T-helper 17 cell (primary cell): ENCODE data around the gene RAB31. TPM values are rescaled to one million over a fixed set of nuclear protein-coding genes. Genes with fewer than 3 reads are reported as not detected.

Experiments used
- ATAC-seq: fragments of 150-1000 bp; cut with Tn5 transposase; 2 replicates; pipeline ENCODE4 v1.10.0; 2021; ENCODE audit warnings: mild to moderate bottlenecking, moderate library complexity
- DNase-seq, 3 donors: peaks; one replicate each; pipeline versions ENCODE4 v3.0.0 to v3.0.0-alpha.2; 2020 to 2021
- H3K9me3 ChIP-seq: one replicate; pipeline ENCODE4 v1.7.0; 2013; ENCODE audit warnings: low read length, mild to moderate bottlenecking; ENCODE audit not compliant: control insufficient read depth, poor library complexity, severe bottlenecking
- H3K27ac Mint-ChIP-seq: one replicate; pipeline ENCODE4 v1.8.0; 2022; ENCODE audit warnings: mild to moderate bottlenecking, moderate library complexity, mixed read lengths
- H3K27me3 Mint-ChIP-seq: one replicate; pipeline ENCODE4 v1.8.0; 2022; ENCODE audit warnings: mixed read lengths
- H3K36me3 Mint-ChIP-seq: one replicate; pipeline ENCODE4 v1.8.0; 2022; ENCODE audit warnings: low read depth, mixed read lengths
- H3K4me1 Mint-ChIP-seq: one replicate; pipeline ENCODE4 v1.8.0; 2022; ENCODE audit warnings: mild to moderate bottlenecking, mixed read lengths
- H3K4me3 Mint-ChIP-seq: one replicate; pipeline ENCODE4 v1.8.0; 2022; ENCODE audit warnings: mild to moderate bottlenecking, moderate library complexity, mixed read lengths
- total RNA-seq, 4 donors: library from RNA in 2 of 4; stranded (reverse) in 2 of 4; gene quantifications; one replicate each; pipeline ENCODE4 v1.2.3 and lab custom pipeline; 2022 to 2026

Gene RAB31
- total RNA-seq, 2 donors from 2014 or later: 2.9 to 15.6 TPM

DNA sequence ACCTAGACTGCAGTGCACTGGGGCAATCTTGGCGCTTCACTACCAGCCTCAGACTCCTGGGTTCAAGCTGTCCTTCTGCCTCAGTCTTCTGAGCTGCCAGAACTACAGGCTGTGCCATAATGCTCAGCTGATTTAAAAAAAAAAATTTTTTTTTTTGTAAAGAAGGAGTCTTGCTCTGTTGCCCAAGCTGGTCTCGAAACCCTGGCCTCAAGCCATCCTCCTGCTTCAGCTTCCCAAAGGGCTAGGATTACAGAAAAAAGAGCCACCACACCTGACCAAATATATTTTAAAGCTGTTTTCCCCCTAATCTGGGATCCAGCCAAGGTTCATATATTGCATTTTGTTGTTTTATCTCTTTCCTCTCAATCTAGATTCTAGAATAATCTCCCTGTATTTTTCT is 82.2 kb downstream of the RAB31 start:
- Mint-ChIP-seq H3K4me3 (no peak overlapping the region), H3K4me1 (no peaks in the 10 kb centered on the region), H3K27me3 (peaks cover 17% of the 10 kb centered on the region), H3K36me3 (no peaks in the 10 kb centered on the region), H3K27ac (no peak overlapping the region)
- no peak for ATAC-seq
- H3K9me3 ChIP-seq: no peaks in the 10 kb centered on the region
- DNase-seq: no peak

DNA sequence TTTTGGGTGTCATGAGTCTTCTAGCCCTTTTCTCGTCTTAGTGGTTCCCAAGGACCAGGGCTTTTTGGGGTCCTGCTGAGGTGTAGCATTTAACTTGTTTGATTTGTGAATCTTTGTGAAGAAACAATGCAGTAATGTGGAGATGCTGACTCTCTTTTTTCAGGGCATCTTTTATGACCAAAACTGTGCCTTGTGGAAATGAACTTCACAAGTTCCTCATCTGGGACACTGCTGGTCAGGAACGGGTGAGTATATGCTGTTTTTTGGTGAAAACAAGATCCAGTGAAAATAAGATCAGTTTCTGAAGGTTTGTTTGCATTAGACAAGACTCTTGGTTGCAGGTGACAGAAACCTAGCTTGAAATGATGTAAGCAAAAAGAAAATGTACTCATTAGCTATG is 83.9 kb downstream of the RAB31 start:
- Mint-ChIP-seq H3K36me3 (no peaks in the 10 kb centered on the region), H3K4me1 (no peaks in the 10 kb centered on the region), H3K27me3 (peaks cover 11% of the 10 kb centered on the region), H3K27ac (no peak overlapping the region), H3K4me3 (no peak overlapping the region)
- ATAC-seq: no peak
- DNase-seq: no peak
- no peaks in the 10 kb centered on the region for H3K9me3 ChIP-seq

DNA sequence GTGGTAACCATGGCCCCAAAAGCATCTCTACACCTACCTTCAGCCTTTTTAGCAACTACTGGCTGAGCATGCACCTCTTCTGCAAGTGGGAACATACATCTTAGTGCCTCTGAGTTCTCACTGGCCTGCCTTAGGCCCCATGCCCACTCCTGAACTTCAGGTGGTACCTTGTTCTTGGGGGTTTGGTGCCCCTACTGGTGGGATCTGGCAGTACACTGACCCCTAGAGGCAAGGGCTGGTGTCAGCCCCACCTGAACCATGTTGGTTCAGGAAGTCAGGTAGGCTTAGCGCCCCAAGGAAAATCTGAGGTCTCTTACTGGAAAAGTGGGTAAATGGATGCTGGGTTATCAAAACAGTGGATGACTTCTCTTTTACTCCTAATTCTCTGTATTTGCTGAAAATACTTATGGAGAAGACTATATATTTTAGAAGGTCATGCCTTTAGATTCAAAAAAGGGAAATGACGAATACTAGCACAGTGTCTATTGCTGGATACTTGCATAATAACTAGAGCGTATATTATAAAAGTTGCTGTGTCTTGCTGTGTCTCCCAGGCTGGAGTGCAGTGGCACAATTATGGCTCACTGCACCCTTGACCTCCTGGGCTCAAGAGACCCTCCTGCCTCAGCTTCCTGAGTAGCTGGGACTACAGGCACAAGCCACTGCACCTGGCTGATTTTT is 84.6 kb downstream of the RAB31 start:
- ATAC-seq (no peak), DNase-seq (no peak)
- no peaks in the 10 kb centered on the region for H3K9me3 ChIP-seq
- Mint-ChIP-seq H3K4me1 (no peaks in the 10 kb centered on the region), H3K36me3 (no peaks in the 10 kb centered on the region), H3K27me3 (peaks cover 12% of the 10 kb centered on the region), H3K4me3 (no peak overlapping the region), H3K27ac (no peak overlapping the region)

DNA sequence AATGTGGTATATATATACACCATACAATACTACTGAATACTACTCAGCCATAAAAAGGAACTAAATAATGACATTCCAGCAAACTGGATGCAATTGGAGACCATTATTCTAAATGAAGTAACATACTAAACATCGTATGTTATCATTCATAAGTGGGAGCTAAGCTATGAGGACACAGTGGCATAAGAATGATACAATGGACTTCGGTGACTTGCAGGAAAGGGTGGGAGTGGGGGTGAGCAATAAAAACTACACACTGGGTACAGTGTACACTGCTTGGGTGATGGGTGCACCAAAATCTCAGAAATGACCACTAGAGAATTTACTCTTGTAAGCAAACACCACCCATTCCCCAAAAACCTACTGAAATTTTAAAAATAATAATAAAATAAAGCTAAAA is 87.9 kb downstream of the RAB31 start:
- DNase-seq: no peak
- no peaks in the 10 kb centered on the region for H3K9me3 ChIP-seq
- peaks cover 24% of the 10 kb centered on the region for H3K27me3 Mint-ChIP-seq
- H3K4me1 Mint-ChIP-seq: no peaks in the 10 kb centered on the region
- no peak for ATAC-seq
- no peaks in the 10 kb centered on the region for H3K36me3 Mint-ChIP-seq
- no peak overlapping the region for H3K27ac Mint-ChIP-seq
- no peak overlapping the region for H3K4me3 Mint-ChIP-seq

DNA sequence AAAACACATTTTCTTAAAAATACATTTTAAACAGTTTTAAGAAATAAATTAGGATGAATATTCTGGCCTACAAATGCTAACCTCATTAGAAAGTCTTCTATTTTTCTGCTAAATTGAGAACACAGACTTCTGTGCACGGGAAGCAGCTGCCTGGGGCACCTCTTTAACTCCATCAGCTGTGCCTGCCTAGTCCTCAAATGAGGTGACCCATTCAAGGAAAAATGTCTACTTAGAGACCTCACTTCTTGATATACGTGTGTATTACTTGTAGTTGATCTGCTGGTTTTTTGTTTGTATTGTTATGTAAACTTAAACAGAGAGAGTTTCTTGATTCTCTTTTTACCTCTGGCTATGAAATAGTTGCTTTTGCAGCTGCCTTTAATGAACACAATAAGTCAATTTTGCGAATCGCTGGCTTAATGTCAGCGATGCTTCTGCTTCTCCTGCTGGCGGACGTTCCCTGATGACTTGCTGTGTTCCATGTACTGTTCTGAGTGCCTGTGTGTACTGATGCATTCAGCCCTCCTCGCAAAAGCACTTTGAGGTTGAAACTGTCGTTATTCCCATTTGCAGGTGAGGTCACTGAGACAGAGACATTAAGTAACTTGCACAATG is 88.9 kb downstream of the RAB31 start:
- H3K9me3 ChIP-seq: no peaks in the 10 kb centered on the region
- H3K4me3 Mint-ChIP-seq: no peak overlapping the region
- peaks cover 26% of the 10 kb centered on the region for H3K27me3 Mint-ChIP-seq
- H3K27ac Mint-ChIP-seq: no peak overlapping the region
- ATAC-seq: no peak
- no peaks in the 10 kb centered on the region for H3K36me3 Mint-ChIP-seq
- no peaks in the 10 kb centered on the region for H3K4me1 Mint-ChIP-seq
- no peak for DNase-seq

DNA sequence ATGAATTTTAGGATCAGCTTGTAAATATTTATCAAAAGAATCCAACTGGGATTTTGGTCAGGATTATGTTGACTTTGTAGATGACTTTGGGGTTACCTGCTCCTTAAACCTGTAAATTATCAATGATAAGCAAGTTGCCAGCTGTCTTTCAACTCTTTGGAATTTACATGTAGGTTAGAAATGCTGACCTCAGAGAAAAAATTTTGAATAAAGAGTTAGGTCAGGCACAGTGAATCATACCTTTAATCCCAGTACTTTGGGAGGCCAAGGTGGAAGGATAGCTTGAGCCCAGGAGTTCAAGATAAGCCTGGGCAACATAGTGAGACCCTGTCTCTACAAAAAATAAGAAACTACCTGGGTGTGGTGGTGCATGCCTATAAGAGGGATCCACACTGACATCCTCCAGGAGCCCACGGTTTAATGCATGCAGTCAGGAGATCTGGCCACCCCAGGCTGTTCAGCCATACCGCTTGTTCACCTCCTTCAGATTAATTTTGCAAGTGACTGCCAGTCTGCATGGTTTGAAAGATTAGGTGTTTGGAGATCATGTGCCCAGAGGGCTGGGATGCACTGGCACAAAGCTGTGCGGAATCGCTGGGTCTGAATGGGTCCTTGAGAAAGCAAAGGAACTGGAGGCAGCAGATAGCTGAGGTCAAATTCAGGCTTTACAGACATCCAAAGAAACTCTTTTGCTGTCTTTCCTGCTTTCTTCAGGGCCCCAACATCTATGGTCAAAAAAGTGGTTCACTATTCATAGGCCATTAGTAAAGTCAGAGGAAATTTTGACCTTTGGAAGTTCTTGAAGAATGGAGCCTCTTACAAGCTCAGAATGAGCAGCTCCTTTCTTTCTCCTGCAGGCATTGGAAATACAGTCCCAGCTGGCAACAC is 94.3 kb downstream of the RAB31 start:
- Mint-ChIP-seq H3K36me3 (peaks cover 3% of the 10 kb centered on the region), H3K4me3 (no peak overlapping the region), H3K27ac (no peak overlapping the region), H3K27me3 (peaks cover 58% of the 10 kb centered on the region), H3K4me1 (no peaks in the 10 kb centered on the region)
- ATAC-seq (no peak), DNase-seq (no peak)
- no peaks in the 10 kb centered on the region for H3K9me3 ChIP-seq

DNA sequence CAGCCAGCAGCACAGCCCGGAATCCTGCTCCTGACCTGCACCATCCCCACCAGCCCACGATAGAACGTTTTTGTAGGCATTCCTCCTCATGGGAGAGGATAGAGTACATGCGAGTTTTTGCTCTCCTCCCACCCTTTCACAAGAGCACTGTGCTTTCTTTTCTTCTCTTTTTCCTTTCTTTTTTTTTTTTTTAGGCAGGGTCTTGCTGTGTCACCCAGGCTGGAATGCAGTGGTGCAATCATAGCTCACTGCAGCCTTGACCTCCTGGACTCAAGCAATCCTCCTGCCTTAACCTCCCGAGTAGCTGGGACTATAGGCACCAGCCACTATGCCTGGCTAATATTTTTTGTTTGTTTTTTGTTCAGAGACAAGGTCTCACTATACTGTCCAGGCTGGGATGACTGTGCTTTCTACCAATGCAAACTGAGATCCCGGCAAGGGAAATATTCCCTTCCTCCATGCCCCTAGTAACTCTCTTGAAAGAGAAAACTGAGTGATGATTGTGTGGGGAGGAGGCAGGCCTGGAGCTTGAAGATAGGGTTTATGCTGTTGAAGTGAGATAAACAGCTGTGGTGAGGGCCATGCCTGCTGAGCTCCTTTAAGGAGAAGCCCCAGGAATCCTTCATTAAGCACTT is 95.1 kb downstream of the RAB31 start:
- DNase-seq (no peak), ATAC-seq (no peak)
- Mint-ChIP-seq H3K36me3 (peaks cover 3% of the 10 kb centered on the region), H3K27ac (no peak overlapping the region), H3K27me3 (peaks cover 53% of the 10 kb centered on the region), H3K4me3 (no peak overlapping the region), H3K4me1 (no peaks in the 10 kb centered on the region)
- H3K9me3 ChIP-seq: no peaks in the 10 kb centered on the region

DNA sequence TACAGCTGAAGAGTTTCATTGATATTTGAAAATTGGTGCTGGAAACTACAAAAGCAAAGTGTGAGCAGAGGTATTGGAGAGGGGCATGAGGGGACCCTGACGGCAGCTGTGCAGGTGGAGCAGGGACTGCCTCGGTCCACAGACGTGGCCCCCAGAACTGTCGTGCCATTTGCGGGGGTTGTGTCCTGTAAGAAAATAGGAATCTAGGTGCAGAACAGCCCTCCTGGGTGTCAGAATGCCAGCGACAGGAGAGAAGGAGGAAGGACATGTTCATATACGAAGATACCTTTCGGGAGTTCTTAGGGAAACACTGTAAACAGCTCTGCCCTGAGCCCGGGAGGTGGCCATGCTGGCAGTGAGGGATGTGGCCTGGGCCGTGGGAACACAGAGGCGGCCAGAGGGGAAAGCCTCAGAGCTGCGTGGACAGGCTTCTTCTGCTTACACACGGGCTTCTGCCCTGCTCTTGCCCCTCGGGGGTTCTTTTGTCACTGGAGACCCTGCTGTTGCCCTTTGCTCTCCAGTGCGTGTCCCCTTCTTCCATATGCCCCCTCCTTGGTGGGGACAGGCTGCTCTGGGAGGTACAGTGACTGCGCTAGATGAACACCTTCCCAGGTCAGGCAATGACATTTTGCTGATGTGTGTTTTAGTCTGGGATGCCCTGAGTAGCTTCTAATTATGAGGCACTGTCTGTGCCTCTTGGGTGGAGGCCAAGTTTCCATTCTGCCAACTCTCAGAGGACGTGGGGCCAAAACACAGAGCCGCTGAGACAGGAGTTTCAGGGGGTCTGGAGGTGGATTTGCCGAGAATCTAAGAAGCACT is 95.8 kb downstream of the RAB31 start:
- H3K4me1 Mint-ChIP-seq: no peaks in the 10 kb centered on the region
- H3K36me3 Mint-ChIP-seq: peaks cover 3% of the 10 kb centered on the region
- H3K27ac Mint-ChIP-seq: no peak overlapping the region
- peaks cover 53% of the 10 kb centered on the region for H3K27me3 Mint-ChIP-seq
- ATAC-seq: no peak
- H3K9me3 ChIP-seq: no peaks in the 10 kb centered on the region
- no peak overlapping the region for H3K4me3 Mint-ChIP-seq
- no peak for DNase-seq

DNA sequence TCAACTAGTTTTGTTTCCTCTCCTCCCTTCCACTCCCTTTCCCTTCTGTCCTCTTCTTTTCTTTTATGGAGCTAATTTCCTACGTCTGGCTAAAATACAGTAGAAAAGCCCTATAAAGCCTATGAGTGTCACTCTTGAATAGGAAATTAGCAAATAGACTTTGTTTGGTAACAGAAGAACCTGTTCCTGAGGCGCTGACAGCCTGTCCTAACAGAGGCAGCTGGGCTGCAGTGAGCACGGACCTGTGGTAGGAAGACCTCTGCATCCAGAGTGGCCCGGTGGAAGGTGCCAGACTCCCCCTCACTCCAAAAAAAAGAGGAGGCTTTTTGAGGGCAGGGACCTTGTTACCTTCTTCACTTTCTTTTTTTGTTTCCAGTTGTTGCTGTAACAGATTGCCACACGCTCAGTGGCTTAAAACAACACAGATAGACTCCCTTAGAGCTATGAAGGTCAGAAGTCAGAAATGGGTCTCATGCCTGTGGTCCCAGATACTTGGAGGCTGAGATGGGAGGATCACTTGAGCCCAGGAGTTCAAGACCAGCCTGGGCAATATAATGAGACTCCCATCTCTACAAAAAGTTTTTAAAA is 96.5 kb downstream of the RAB31 start:
- DNase-seq (no peak), ATAC-seq (no peak)
- no peaks in the 10 kb centered on the region for H3K9me3 ChIP-seq
- H3K4me3 Mint-ChIP-seq: no peak overlapping the region
- H3K36me3 Mint-ChIP-seq: peaks cover 3% of the 10 kb centered on the region
- peaks cover 51% of the 10 kb centered on the region for H3K27me3 Mint-ChIP-seq
- no peaks in the 10 kb centered on the region for H3K4me1 Mint-ChIP-seq
- H3K27ac Mint-ChIP-seq: no peak overlapping the region

DNA sequence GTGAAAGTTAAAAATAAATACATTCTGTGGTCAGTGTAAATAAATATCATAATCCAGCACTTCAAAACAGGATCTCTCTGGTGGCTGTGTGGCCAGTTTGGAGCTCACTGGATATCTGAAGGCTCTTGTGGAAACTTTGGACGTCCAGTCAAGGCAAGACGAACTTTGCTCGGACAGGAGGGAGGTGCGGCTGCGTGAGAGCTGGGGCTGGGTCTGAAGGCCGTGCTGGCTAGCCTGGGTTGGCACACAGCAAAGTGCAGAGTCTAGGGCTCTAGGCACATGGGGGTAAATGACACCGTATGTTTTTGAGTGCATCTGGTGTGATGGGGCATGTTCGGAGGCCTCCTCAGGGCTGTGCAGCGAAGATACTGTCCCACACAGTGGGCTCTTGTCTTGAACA is 98.8 kb downstream of the RAB31 start:
- H3K4me3 Mint-ChIP-seq: no peak overlapping the region
- H3K27ac Mint-ChIP-seq: no peak overlapping the region
- H3K27me3 Mint-ChIP-seq: peaks cover 42% of the 10 kb centered on the region
- H3K4me1 Mint-ChIP-seq: no peaks in the 10 kb centered on the region
- DNase-seq (no peak), ATAC-seq (no peak)
- no peaks in the 10 kb centered on the region for H3K9me3 ChIP-seq
- H3K36me3 Mint-ChIP-seq: peaks cover 3% of the 10 kb centered on the region

DNA sequence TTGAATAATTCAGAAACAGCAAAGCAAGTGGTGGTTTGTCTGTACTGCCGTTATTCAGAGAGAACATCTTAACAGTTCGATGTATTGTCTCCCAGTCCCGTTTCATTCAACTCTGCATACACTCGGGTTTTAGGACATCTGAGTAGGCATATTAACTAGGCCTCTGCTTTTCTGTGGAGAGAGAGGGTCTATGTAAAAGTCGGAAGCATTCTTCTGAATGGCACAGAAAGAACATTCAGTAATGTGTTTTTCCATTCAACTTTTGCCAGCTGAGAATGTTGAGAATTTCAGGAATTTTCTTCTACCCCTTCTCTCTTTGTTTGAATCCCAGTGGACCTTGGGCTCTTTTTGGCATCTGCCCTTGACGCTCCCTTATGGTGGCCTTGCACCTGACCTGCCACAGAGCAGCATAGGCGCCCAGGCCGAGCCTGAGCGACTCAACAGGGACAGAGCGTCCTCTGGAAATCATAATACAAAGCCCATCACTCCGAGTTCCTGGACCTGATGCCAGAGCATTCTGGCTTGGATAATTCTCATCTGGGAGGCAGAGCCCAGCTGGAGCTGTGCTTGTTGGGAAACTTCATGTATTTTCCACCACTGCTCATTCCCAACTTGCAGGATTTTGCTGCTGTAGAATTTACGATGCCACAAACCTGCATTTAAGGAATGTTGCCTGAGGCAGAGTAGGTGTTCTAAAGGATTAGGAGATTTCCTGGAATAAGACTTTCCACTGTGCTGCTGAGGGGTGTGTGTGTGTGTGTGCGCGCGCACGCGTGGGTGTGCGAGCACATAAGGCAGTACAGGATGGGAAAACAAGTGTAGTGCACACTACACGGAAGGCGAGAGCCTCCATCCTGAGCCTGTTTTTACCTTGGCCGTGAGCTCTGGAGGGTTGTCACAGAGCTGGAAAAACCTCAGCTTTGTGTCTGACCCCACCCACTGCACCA is 100.5 kb downstream of the RAB31 start:
- H3K27me3 Mint-ChIP-seq: peaks cover 35% of the 10 kb centered on the region

More for the DNA sequence above, 100.5 kb downstream of the RAB31 start:
- Mint-ChIP-seq H3K4me3 (no peak overlapping the region), H3K36me3 (peaks cover 3% of the 10 kb centered on the region), H3K4me1 (no peaks in the 10 kb centered on the region), H3K27ac (no peak overlapping the region)
- DNase-seq (no peak), ATAC-seq (no peak)
- no peaks in the 10 kb centered on the region for H3K9me3 ChIP-seq
